PC-3 (cell line): ENCODE measurements around the gene LRP1B. TPM values are rescaled to one million over a fixed set of nuclear protein-coding genes. Genes with fewer than 3 reads are reported as not detected.
A peak's percentile ranks its signal among the peaks of the same experiment; 100 is the strongest.

Experiments used
- ATAC-seq: fragments of 200-7000 bp; cut with Tn5 transposase; 2 replicates; pipeline ENCODE4 v1.9.1; 2020; ENCODE audit warnings: mild to moderate bottlenecking, moderate library complexity
- BruUV-seq: library from RNA; stranded (reverse); fragments of 400-500 nt; replicated peaks from 2 replicates; lab custom pipeline; 2021; lab: Mats Ljungman, UMichigan
- CTCF ChIA-PET: fragments of 300-600 bp; sonication (Branson Sonifier 250); formaldehyde crosslinking; loops from one replicate; lab custom pipeline; 2022; ENCODE audit warnings: antibody characterized with exemption; lab: Charles Lee
- POLR2A ChIA-PET: fragments of 300-600 bp; sonication (Branson Sonifier 250); formaldehyde crosslinking; loops from one replicate; lab custom pipeline; 2022; ENCODE audit warnings: antibody characterized with exemption; ENCODE audit not compliant: unreplicated experiment; lab: Charles Lee
- DNase-seq: peaks from one replicate; pipeline ENCODE4 v3.0.0-alpha.2; 2015
- H2AFZ ChIP-seq: fragments of 300-600 bp; sonication (generic); 2 replicates; pipeline ENCODE4 v1.6.0; 2016; ENCODE audit warnings: antibody characterized with exemption, low read length
- H3F3A ChIP-seq: fragments of 300-600 bp; sonication (generic); one replicate; pipeline ENCODE4 v1.6.0; 2017; ENCODE audit warnings: antibody characterized with exemption, low read length, control low read depth, mild to moderate bottlenecking; ENCODE audit not compliant: unreplicated experiment
- H3K27ac ChIP-seq: fragments of 300-600 bp; sonication (generic); 2 replicates; pipeline ENCODE4 v1.5.1; 2016; ENCODE audit warnings: mild to moderate bottlenecking, low read length
- H3K27me3 ChIP-seq: fragments of 300-600 bp; sonication (generic); 2 replicates; pipeline ENCODE4 v1.6.1; 2016; ENCODE audit warnings: low read length, mixed read lengths
- H3K36me3 ChIP-seq: fragments of 300-600 bp; sonication (generic); 2 replicates; pipeline ENCODE4 v1.6.1; 2016; ENCODE audit warnings: low read depth, mixed run types, low read length, mixed read lengths
- H3K4me1 ChIP-seq: fragments of 300-600 bp; sonication (generic); 2 replicates; pipeline ENCODE4 v1.5.1; 2016; ENCODE audit warnings: low read length; ENCODE audit not compliant: insufficient read depth
- H3K4me2 ChIP-seq: fragments of 300-600 bp; sonication (generic); 2 replicates; pipeline ENCODE4 v1.6.0; 2016; ENCODE audit warnings: low read length
- H3K4me3 ChIP-seq: fragments of 300-600 bp; sonication (generic); 2 replicates; pipeline ENCODE4 v1.5.1; 2016; ENCODE audit warnings: mild to moderate bottlenecking, low read length, mixed read lengths
- H3K79me2 ChIP-seq: fragments of 300-600 bp; sonication (generic); 2 replicates; pipeline ENCODE4 v1.6.1; 2017; ENCODE audit warnings: low read length, mixed read lengths
- H3K9ac ChIP-seq: fragments of 300-600 bp; sonication (generic); 2 replicates; pipeline ENCODE4 v1.6.0; 2016; ENCODE audit warnings: mild to moderate bottlenecking, low read length
- H3K9me2 ChIP-seq: fragments of 300-600 bp; sonication (generic); replicated peaks from 2 replicates; pipeline ENCODE4 v1.6.1; 2016; ENCODE audit warnings: mixed run types, low read length, mixed read lengths
- H3K9me3 ChIP-seq: fragments of 300-600 bp; sonication (generic); 2 replicates; pipeline ENCODE4 v1.6.1; 2016; ENCODE audit warnings: low read length, mixed read lengths
- H4K20me1 ChIP-seq: fragments of 300-600 bp; sonication (generic); 2 replicates; pipeline ENCODE4 v1.6.1; 2016; ENCODE audit warnings: low read length, mixed read lengths
- CTCF ChIP-seq: fragments of 300-600 bp; sonication (generic); conservative IDR thresholded peaks from 2 replicates; pipeline ENCODE4 v1.5.1; 2017; ENCODE audit warnings: antibody characterized with exemption, low read depth, mild to moderate bottlenecking, low read length
- EZH2 ChIP-seq: fragments of 300-600 bp; sonication (generic); IDR thresholded peaks from one replicate; pipeline ENCODE4 v1.6.1; 2017; ENCODE audit warnings: antibody characterized with exemption, mild to moderate bottlenecking, low read length; ENCODE audit not compliant: unreplicated experiment
- EZH2phosphoT487 ChIP-seq: fragments of 300-600 bp; sonication (generic); IDR thresholded peaks from 2 replicates; pipeline ENCODE4 v1.6.1; 2018; ENCODE audit warnings: mild to moderate bottlenecking, antibody characterized with exemption, low read length, borderline replicate concordance
- intact Hi-C: fragments of 100-400 bp; cut with micrococcal nuclease; formaldehyde crosslinking; loops from 2 replicates; pipeline ENCODE4 v1.9.0; 2023
- total RNA-seq: library from RNA; depleted of rRNA; stranded (reverse); fragments of >200 nt; gene quantifications from 2 replicates; pipeline ENCODE4 v1.2.3, GENCODE V29; 2014

The LRP1B gene
- total RNA-seq, 1 experiment from 2014 or later = 0.04 TPM

DNA sequence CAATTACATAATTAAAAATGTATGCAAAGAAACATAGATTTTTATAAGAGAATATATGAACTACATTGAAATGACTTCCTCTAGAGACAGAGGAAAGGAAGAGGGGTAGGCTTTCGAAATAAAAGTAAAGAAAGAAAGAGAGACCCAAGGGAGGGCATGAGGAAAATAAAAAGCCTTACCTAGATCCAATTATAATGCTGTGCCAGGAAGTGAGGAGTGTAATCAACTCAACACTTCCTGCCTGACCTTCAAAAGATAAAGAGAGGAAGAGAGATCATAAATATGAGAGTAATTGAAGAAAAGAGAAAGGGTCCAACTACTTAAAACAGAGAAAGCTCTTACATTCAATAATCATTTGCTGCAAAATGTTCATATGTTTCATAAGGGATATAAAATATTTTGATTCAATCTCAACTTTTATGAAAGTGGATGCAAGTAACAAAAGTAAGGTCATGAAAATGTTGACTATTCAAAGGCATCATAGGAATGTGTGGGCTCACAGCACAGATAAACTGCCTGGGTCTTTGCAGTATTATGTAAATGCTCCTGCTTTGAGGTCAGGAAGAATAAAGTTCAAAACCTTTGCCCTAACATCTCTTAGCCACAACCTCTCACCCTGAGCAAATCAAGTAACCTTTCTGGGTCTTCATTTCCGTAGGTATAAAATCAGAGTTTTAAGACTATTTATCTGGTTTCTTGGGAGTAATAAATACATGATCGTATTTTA, 1237.7 kb downstream of the LRP1B start:
- Histone ChIP-seq H3F3A (peaks cover 7% of the 10 kb centered on the region), H3K4me3 (no peak overlapping the region), H3K36me3 (no peaks in the 10 kb centered on the region), H4K20me1 (no peaks in the 10 kb centered on the region), H3K4me1 (peaks cover 30% of the 10 kb centered on the region), H2AFZ (no peak overlapping the region), H3K9me2 (no peaks in the 10 kb centered on the region), H3K4me2 (no peak overlapping the region), H3K27ac (peak overlapping the region; percentile 59), H3K79me2 (no peaks in the 10 kb centered on the region), H3K27me3 (no peaks in the 10 kb centered on the region), H3K9me3 (no peaks in the 10 kb centered on the region), H3K9ac (no peak overlapping the region)
- no peak for TF ChIP-seq EZH2phosphoT487
- no peak for TF ChIP-seq EZH2
- no peak for TF ChIP-seq CTCF
- DNase-seq (peak; percentile 26), ATAC-seq (no peak)
- no TSS peak for BruUV-seq
- CTCF ChIA-PET = no interaction called here
- POLR2A ChIA-PET = no interaction called here
- intact Hi-C loops = no loop called here

- Histone ChIP-seq H4K20me1 (no peaks in the 10 kb centered on the region), H3F3A (peaks cover 7% of the 10 kb centered on the region), H3K9ac (no peak overlapping the region), H3K4me2 (no peak overlapping the region), H3K79me2 (no peaks in the 10 kb centered on the region), H3K9me3 (no peaks in the 10 kb centered on the region), H2AFZ (no peak overlapping the region), H3K4me3 (no peak overlapping the region), H3K9me2 (no peaks in the 10 kb centered on the region), H3K36me3 (no peaks in the 10 kb centered on the region), H3K27me3 (no peaks in the 10 kb centered on the region), H3K27ac (0 out of 2 replicates have a peak overlapping the region, but pooled peaks have one; percentile 59), H3K4me1 (peaks cover 30% of the 10 kb centered on the region)
- intact Hi-C loops = no loop called here
- TF ChIP-seq EZH2 (no peak), EZH2phosphoT487 (no peak), CTCF (no peak)
- no TSS peak for BruUV-seq
- POLR2A ChIA-PET = no interaction called here
- CTCF ChIA-PET = no interaction called here
- DNase-seq = peak; percentile 35
- ATAC-seq = no peak
Observed at GRCh38 chr2:140892436-140892835, 1238.4 kb downstream of the LRP1B start.

DNA sequence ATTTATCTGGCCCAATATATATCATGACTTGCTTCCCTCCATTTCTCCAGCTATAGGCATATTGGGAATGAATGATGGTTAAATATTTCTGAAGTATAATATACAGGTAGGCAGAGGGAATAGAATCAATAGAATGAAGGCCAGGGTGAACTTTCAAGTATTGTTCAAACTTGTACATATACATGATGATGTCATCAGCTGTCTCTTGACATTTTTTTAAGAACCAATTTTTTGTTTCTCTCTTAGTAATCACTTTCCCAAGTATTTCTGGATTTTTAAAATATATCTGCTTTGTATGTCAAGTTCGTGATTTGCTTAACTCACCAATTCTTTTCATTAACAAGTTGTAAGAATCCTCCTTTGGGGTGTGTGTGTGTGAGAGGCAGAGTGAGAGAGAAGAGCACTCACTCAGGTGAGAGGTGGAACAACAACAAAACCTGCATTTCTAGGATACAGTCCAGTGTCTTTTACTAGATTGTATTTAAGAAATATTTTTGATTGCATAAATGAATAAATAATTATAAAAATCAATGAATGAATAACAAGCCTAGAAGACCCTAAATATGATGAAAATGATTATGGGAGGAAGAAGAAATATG, 1239.1 kb downstream of the LRP1B start:
- Histone ChIP-seq H3K4me2 (no peak overlapping the region), H3K9ac (no peak overlapping the region), H3K4me1 (peaks cover 24% of the 10 kb centered on the region), H3K27me3 (no peaks in the 10 kb centered on the region), H3F3A (peaks cover 7% of the 10 kb centered on the region), H3K36me3 (no peaks in the 10 kb centered on the region), H3K27ac (no peak overlapping the region), H3K9me3 (no peaks in the 10 kb centered on the region), H3K79me2 (no peaks in the 10 kb centered on the region), H3K9me2 (no peaks in the 10 kb centered on the region), H2AFZ (no peak overlapping the region), H4K20me1 (no peaks in the 10 kb centered on the region), H3K4me3 (no peak overlapping the region)
- ChIA-PET POLR2A (interaction anchor here (0.6 kb wide), 1 partner anchor 28 kb away, joined by 3 read pairs; no protein-coding TSS in a partner anchor), CTCF (no interaction called here)
- no TSS peak for BruUV-seq
- intact Hi-C loops = no loop called here
- DNase-seq (peak; percentile 12), ATAC-seq (peak; percentile 38; the same call in 1 of the 2 replicates)
- peak; percentile 52; the same call in 1 of the 2 replicates for TF ChIP-seq CTCF
- TF ChIP-seq EZH2 = no peak
